ENCODE results near the gene MET.

DNA sequence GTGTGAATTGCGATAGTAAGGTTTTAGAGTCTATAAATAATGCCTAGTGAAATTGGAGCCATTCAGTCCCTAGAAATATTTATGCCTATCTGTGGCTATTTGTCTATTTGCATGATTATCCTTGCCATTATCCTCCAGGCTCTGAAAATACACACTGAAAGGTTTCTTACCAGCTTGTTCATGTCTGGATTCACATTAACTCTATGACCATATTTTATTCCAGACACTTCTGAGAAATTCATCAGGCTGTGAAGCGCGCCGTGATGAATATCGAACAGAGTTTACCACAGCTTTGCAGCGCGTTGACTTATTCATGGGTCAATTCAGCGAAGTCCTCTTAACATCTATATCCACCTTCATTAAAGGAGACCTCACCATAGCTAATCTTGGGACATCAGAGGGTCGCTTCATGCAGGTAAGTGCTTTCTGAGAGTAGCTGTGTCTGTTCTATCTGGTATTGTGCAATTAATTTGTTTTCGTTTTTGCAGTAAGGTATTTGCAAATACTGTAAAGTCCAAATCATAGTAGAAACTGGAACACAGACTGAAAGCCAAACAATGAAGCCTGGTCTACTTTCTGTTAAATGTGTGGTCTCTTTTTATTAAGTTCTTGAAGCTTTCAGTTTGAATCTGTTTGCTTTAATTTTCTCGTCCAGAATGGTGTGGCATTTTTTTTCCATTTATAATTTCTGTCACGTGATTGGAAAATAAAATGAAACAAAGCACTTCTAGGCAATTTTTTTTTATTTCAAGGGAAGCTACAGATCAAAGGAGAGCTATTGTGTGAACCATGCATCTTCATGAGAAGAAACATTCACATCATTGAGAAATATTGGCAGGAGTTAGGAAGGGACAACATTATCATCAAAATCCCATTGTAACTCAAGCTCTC lies 59.7 kb downstream of the MET start:
- no peak for TF ChIP-seq KDM5A (IDR thresholded peaks at IDR 0.05)
- TF ChIP-seq, protein P1, sequence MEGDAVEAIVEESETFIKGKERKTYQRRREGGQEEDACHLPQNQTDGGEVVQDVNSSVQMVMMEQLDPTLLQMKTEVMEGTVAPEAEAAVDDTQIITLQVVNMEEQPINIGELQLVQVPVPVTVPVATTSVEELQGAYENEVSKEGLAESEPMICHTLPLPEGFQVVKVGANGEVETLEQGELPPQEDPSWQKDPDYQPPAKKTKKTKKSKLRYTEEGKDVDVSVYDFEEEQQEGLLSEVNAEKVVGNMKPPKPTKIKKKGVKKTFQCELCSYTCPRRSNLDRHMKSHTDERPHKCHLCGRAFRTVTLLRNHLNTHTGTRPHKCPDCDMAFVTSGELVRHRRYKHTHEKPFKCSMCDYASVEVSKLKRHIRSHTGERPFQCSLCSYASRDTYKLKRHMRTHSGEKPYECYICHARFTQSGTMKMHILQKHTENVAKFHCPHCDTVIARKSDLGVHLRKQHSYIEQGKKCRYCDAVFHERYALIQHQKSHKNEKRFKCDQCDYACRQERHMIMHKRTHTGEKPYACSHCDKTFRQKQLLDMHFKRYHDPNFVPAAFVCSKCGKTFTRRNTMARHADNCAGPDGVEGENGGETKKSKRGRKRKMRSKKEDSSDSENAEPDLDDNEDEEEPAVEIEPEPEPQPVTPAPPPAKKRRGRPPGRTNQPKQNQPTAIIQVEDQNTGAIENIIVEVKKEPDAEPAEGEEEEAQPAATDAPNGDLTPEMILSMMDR (IDR thresholded peaks at IDR 0.05): no peak
- TF ChIP-seq EP300 (IDR thresholded peaks at IDR 0.05): no peak
- no peak for TF ChIP-seq RFX5 (IDR thresholded peaks at IDR 0.05)
- TF ChIP-seq, protein P2, sequence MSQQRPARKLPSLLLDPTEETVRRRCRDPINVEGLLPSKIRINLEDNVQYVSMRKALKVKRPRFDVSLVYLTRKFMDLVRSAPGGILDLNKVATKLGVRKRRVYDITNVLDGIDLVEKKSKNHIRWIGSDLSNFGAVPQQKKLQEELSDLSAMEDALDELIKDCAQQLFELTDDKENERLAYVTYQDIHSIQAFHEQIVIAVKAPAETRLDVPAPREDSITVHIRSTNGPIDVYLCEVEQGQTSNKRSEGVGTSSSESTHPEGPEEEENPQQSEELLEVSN (IDR thresholded peaks at IDR 0.05; ENCODE audit: borderline replicate concordance, low read depth): no peak
- no peak for TF ChIP-seq SREBF2 (IDR thresholded peaks at IDR 0.05)
- TF ChIP-seq POLR2A (IDR thresholded peaks at IDR 0.05; ENCODE audit: low read length): no peak
- TF ChIP-seq MYC (IDR thresholded peaks at IDR 0.05; ENCODE audit: borderline replicate concordance, low read length): no peak
- no peak for TF ChIP-seq NR3C1 (IDR thresholded peaks at IDR 0.05)

All from A549 (cell line).